ENCODE results near the gene ARID5B. TPM values are rescaled to one million over a fixed set of nuclear protein-coding genes. Genes with fewer than 3 reads are reported as not detected.

ARID5B gene
- total and polyA plus RNA-seq, 2 donors (not counting 1 experiment from before 2014, with no cell fraction given) = 22.4 to 237 TPM

DNA sequence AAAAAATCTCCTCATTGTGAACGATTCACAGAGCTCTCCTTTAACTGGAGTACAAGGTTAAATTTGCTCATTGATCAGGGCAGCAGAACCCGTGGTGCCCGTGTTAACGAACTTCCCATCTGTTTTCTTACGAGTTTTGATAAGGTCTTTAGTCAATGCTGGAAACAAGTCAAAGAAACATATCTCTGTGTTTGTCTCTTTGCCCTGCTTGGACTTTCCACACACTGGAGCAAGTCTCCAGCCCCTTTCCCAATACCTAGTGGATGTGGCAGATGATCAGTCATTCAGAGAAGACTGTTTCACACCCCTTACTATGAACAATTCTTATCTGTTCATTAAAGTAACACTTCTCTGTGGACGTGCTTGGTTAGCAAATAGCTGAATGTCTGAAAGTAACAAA lies 121.3 kb downstream of the ARID5B start:
- H3K27ac Mint-ChIP-seq = peak overlapping the region; percentile 93
- no peak overlapping the region for H3K4me3 ChIP-seq (ENCODE audit: control extremely low read depth in 1 of 5, extremely low read depth in 1 of 5, insufficient read depth in 1 of 5, low read depth in 2 of 5, low read length in 4 of 5)
- peak overlapping the region; percentile 94 to 98 for H3K27ac ChIP-seq (ENCODE audit: low read length in 2 of 2)
- peaks cover 2% of the 10 kb centered on the region for H3K9me3 Mint-ChIP-seq (ENCODE audit: insufficient read depth)
- no peaks in the 10 kb centered on the region for H3K27me3 ChIP-seq (replicated peaks in 1 of 4; ENCODE audit: control extremely low read depth in 1 of 4, control insufficient read depth in 3 of 4, insufficient read depth in 4 of 4, low read length in 3 of 4)
- H3K4me1 Mint-ChIP-seq = peaks cover 92% of the 10 kb centered on the region
- peak overlapping the region; percentile 66 for H3K4me2 ChIP-seq (replicated peaks; ENCODE audit: low read depth, low read length, poor library complexity, severe bottlenecking)
- POLR2A ChIA-PET = interaction anchor here (0.7 to 1.0 kb wide), 2 partner anchors 13 to 23 kb away, joined by 3 read pairs; no protein-coding TSS in a partner anchor
- TF ChIP-seq, protein P1, sequence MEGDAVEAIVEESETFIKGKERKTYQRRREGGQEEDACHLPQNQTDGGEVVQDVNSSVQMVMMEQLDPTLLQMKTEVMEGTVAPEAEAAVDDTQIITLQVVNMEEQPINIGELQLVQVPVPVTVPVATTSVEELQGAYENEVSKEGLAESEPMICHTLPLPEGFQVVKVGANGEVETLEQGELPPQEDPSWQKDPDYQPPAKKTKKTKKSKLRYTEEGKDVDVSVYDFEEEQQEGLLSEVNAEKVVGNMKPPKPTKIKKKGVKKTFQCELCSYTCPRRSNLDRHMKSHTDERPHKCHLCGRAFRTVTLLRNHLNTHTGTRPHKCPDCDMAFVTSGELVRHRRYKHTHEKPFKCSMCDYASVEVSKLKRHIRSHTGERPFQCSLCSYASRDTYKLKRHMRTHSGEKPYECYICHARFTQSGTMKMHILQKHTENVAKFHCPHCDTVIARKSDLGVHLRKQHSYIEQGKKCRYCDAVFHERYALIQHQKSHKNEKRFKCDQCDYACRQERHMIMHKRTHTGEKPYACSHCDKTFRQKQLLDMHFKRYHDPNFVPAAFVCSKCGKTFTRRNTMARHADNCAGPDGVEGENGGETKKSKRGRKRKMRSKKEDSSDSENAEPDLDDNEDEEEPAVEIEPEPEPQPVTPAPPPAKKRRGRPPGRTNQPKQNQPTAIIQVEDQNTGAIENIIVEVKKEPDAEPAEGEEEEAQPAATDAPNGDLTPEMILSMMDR (IDR thresholded peaks at IDR 0.05) = no peak
- no peak for TF ChIP-seq EZH2 (IDR thresholded peaks at IDR 0.05; ENCODE audit: borderline replicate concordance, insufficient read depth, low read depth, low read length, poor library complexity, severe bottlenecking)
- peaks cover 0 to 19% of the 10 kb centered on the region in 2 experiments for H3K36me3 ChIP-seq (replicated peaks in 1 of 2; ENCODE audit: control extremely low read depth in 1 of 2, control insufficient read depth in 1 of 2, extremely low read depth in 1 of 2, insufficient read depth in 2 of 2, low read length in 1 of 2)
- H3K4me1 ChIP-seq (ENCODE audit: control insufficient read depth in 2 of 2, insufficient read depth in 2 of 2, low read length in 2 of 2) = peaks cover 85 to 92% of the 10 kb centered on the region in 2 donors
- 90% methylated on average over 5 of the region's 6 CpGs for WGBS (ENCODE audit: insufficient coverage)
- peak overlapping the region; percentile 59 for H3K4me3 Mint-ChIP-seq
- H2AFZ ChIP-seq (ENCODE audit: insufficient read depth, low read depth, low read length, poor library complexity, severe bottlenecking) = no peak overlapping the region
- intact Hi-C loops (cut with micrococcal nuclease) = loop anchor here (1.0 kb wide), 1 partner anchor 8 kb away; no protein-coding TSS in a partner anchor
- H4K20me1 ChIP-seq (ENCODE audit: control insufficient read depth, insufficient read depth, low read length, poor library complexity, severe bottlenecking) = no peaks in the 10 kb centered on the region
- H3K79me2 ChIP-seq (ENCODE audit: control insufficient read depth, insufficient read depth, low read length) = peaks cover 100% of the 10 kb centered on the region
- no peak for DNase-seq
- CTCF ChIA-PET = interaction anchor here (1.3 to 12.2 kb wide), 6 partner anchors 15 to 222 kb away, joined by 3 to 131 read pairs (median 12); partner anchors contain the start of gene ARID5B
- H3K9ac ChIP-seq (ENCODE audit: low read length) = no peak overlapping the region
- H3K27me3 Mint-ChIP-seq = no peaks in the 10 kb centered on the region
- ATAC-seq (ENCODE audit: low read depth) = no peak
- H3K9me3 ChIP-seq (ENCODE audit: control extremely low read depth in 1 of 3, control insufficient read depth in 2 of 3, insufficient read depth in 1 of 3, low read length in 2 of 3) = peaks cover 0 to 6% (median 0%) of the 10 kb centered on the region in 3 donors

DNA sequence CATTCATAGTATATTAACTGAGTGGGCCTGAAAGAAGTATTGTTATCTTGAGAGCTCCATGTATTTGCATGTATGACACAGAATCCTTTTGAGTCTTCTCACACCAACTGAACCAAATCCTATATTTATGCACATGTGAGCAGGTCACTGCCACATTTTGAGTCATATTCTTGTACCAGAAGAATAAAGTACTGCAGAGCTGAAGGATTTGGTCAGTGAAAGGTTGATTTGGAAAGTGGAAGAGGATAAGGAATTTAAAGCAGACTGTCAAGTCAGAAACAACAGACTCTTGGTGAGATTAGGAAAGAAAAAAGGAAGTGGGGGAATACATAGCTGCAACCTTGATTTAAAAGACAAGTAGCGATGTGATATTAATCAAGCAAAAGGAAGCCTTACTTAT lies 121.8 kb downstream of the ARID5B start:
- peaks cover 0 to 24% of the 10 kb centered on the region in 2 experiments for H3K36me3 ChIP-seq (replicated peaks in 1 of 2; ENCODE audit: control extremely low read depth in 1 of 2, control insufficient read depth in 1 of 2, extremely low read depth in 1 of 2, insufficient read depth in 2 of 2, low read length in 1 of 2)
- peak overlapping the region; percentile 94 to 98 for H3K27ac ChIP-seq (ENCODE audit: low read length in 2 of 2)
- ATAC-seq (ENCODE audit: low read depth) (no peak), DNase-seq (no peak)
- no peaks in the 10 kb centered on the region for H4K20me1 ChIP-seq (ENCODE audit: control insufficient read depth, insufficient read depth, low read length, poor library complexity, severe bottlenecking)
- POLR2A ChIA-PET = interaction anchor here (0.7 kb wide), 1 partner anchor 13 kb away, joined by 3 read pairs; no protein-coding TSS in a partner anchor
- H3K4me3 ChIP-seq (ENCODE audit: control extremely low read depth in 1 of 5, extremely low read depth in 1 of 5, insufficient read depth in 1 of 5, low read depth in 2 of 5, low read length in 4 of 5) = no peak overlapping the region
- CTCF ChIA-PET = interaction anchor here (1.4 to 12.2 kb wide), 5 partner anchors 14 to 222 kb away, joined by 4 to 131 read pairs (median 18); partner anchors contain the start of gene ARID5B
- H3K27me3 Mint-ChIP-seq = no peaks in the 10 kb centered on the region
- H3K4me1 ChIP-seq (ENCODE audit: control insufficient read depth in 2 of 2, insufficient read depth in 2 of 2, low read length in 2 of 2) = peaks cover 82 to 91% of the 10 kb centered on the region in 2 donors
- TF ChIP-seq, protein P1 (IDR thresholded peaks at IDR 0.05) = no peak
- no peak for TF ChIP-seq EZH2 (IDR thresholded peaks at IDR 0.05; ENCODE audit: borderline replicate concordance, insufficient read depth, low read depth, low read length, poor library complexity, severe bottlenecking)
- H3K27me3 ChIP-seq (replicated peaks in 1 of 4; ENCODE audit: control extremely low read depth in 1 of 4, control insufficient read depth in 3 of 4, insufficient read depth in 4 of 4, low read length in 3 of 4) = no peaks in the 10 kb centered on the region
- peaks cover 0 to 6% (median 0%) of the 10 kb centered on the region in 3 donors for H3K9me3 ChIP-seq (ENCODE audit: control extremely low read depth in 1 of 3, control insufficient read depth in 2 of 3, insufficient read depth in 1 of 3, low read length in 2 of 3)
- WGBS (ENCODE audit: insufficient coverage) = no CpG with 5 or more reads among the region's 1 CpG
- peaks cover 2% of the 10 kb centered on the region for H3K9me3 Mint-ChIP-seq (ENCODE audit: insufficient read depth)
- no peak overlapping the region for H2AFZ ChIP-seq (ENCODE audit: insufficient read depth, low read depth, low read length, poor library complexity, severe bottlenecking)
- H3K79me2 ChIP-seq (ENCODE audit: control insufficient read depth, insufficient read depth, low read length) = peaks cover 100% of the 10 kb centered on the region
- H3K4me3 Mint-ChIP-seq = peak overlapping the region; percentile 59
- peak overlapping the region; percentile 19 for H3K9ac ChIP-seq (ENCODE audit: low read length)
- intact Hi-C loops (cut with micrococcal nuclease) = no loop called here
- H3K27ac Mint-ChIP-seq = peak overlapping the region; percentile 93
- H3K4me2 ChIP-seq (replicated peaks; ENCODE audit: low read depth, low read length, poor library complexity, severe bottlenecking) = peak overlapping the region; percentile 22
- peaks cover 92% of the 10 kb centered on the region for H3K4me1 Mint-ChIP-seq

Measured in B cell (primary cell).